SK-MEL-5 (cell line): ENCODE measurements around the gene RASGRP3. TPM values are rescaled to one million over a fixed set of nuclear protein-coding genes. Genes with fewer than 3 reads are reported as not detected.

Experiments used
- DNase-seq: peaks from one replicate; pipeline ENCODE4 v3.0.0-alpha.2; 2016; ENCODE audit warnings: low read depth, low spot score
- in situ Hi-C: cut with HindIII; loops from 2 replicates; pipeline ENCODE4 v1.10.0; 2016; ENCODE audit warnings: low sequenced_read_pairs, high pct_unique_total_duplicates, low pct_unique_long_range_greater_than_20kb
- total RNA-seq: library from RNA; depleted of rRNA; stranded (reverse); fragments of >200 nt; shearing (Covaris generic); gene quantifications from 2 replicates; pipeline ENCODE4 v1.2.3, GENCODE V29; 2014

Gene RASGRP3
- total RNA-seq, 1 experiment from 2014 or later = 26.3 TPM

DNA sequence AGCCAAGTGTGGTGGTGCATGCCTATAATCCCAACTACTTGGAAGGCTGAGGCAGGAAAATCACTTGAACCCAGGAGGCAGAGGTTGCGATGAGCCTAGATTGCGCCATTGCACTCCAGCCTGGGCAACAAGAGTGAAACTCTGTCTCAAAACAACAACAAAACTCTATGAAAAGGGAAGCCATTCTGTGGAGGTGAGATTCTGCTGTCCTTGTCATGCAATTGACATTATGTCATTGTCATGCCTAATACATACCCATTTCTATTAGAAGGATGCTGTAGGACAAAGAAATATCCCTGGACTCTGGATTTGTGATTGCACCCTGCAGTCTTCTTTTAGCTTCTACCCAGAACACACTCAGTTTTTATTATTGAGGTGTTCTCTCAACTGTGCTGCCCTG, 8.6 kb downstream of the RASGRP3 start:
- in situ Hi-C loops = no loop called here
- DNase-seq = no peak

DNA sequence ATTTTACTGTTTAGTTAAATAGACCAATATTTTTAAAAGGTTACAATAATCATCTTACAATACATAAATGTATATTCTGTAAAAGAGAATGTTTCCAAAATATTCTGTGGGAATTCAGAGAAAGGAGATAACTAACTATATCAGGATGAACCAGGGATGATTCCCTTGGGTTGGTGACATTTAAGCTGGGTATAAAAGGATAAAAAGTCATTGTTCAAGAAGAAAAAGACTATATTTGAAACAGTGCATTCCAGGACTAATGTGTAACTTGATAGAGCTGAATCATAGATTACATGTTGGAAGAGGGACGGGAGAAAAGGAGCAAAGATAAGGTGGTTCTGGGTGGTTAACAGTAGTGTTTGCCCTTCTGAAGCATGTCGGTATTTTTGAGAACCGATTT, 10.1 kb downstream of the RASGRP3 start:
- in situ Hi-C loops = no loop called here

DNA sequence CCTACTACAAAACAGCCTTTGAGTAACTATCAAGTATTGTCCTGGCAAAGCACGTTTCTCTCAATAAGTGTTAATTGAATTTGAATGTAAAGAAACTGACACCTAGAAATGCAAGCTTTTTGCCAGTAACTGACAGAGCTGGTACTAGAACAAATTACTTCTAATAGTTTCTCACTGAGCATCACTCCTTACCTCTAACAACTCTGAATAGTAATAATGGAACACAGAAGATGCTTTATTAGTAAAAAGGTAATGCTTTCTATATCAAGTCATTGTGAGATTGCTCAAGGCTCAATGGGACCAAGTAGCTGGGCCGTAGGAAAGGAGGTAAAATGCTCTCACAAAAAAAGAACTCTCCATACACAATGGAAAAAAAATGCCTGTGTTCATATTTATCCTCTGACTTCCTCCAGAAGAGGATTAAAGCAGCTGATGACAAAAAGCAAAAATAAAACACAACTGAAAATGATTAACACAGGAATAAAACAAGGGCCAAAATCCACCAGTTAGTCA, 11.8 kb downstream of the RASGRP3 start:
- DNase-seq = no peak
- in situ Hi-C loops = no loop called here

More for the DNA sequence above, 10.1 kb downstream of the RASGRP3 start:
- DNase-seq = no peak

DNA sequence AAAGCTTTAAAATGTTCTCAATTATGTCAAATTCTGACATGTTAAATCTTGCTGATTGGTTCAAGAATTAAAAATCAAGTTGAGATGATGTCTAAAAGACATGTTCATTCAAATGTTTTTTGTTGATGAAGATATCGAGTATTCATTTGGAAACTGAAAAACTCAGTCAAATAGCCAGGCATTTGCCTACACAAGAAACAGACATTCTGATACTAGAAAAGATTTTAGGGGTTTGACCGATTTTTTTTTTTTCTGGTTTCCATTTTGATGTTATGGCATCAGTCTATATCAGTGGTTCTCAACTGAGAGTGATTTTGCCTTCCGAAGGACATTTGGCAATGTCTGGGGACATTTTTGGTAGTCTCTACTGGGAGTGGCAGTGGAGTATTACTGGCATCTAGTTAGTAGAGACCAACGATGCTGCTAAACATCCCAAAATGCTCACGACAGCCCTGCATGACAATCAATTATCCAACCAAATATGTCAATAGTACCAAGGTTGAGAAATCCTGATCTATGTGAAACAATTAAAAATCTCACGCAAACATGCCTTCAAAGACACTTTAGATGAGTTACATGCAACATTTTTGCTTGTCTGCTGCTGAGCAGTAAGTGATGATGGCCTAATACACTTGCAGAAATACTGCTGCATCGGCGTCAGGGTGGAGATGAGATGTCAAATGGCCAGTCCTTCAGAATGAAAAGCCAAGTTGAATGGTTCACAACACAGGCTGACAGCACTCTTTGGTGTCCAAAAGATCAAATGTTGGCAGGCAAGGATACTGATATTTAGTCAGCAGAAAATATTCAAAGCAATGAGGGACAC, 12.5 kb downstream of the RASGRP3 start:
- in situ Hi-C loops = no loop called here
- no peak for DNase-seq

DNA sequence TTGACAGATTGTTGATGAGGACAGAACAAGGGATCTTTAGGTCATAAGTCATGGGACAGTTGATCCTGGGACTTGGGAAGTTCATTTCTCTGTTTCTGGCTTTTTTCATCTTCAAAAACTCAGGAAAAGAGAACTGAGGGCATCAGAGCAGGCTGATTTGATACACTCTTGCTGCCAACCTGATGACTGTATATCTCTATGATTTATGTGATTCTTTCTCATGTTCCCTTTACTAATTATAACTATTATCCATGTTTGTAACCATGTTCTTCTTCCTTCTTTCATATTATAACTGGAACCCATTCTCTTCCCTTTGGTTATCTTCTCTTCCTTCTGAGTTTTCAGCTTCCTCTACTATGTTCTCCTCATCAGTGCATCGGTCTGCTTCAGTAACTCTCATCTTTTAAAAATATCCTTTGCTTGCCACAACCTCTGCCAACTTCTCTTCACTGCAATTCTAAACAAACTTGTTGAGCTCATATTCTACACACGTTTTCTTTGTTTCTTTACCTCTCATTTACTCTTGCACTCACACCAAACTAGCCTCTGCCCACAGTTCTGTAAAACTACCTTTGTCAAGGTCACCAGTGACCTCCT, 13.5 kb downstream of the RASGRP3 start:
- DNase-seq = no peak
- in situ Hi-C loops = no loop called here

DNA sequence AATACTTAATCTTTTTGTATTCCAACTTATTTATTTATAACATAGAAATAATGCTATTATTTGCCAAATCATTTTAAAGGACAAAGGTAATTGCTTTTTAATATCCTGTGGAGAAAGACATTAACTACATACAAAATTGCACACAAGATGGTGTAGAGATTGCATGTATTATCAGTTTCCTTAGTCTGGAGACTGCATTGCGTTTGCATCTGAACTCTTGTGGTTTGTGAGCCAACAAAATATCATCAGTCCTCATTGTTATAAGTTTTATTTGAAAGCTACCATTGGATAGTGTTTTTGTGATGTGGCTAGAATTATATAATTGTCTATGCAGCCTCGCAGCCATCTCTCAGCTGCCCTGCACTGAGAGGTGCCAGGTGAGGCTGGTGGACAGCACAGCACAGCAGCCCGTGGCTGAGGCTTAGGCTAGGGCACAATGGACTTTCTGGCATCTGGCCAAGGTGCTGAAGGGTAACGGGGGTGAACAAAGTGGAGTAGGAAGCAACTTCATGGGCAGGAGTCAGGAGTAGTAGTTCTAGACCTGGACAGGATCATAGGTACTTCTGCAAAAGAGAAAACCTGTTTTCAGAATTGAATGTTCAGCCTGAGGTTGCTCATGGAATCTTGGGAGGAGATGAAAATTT, 15.1 kb downstream of the RASGRP3 start:
- in situ Hi-C loops = no loop called here
- DNase-seq = no peak

DNA sequence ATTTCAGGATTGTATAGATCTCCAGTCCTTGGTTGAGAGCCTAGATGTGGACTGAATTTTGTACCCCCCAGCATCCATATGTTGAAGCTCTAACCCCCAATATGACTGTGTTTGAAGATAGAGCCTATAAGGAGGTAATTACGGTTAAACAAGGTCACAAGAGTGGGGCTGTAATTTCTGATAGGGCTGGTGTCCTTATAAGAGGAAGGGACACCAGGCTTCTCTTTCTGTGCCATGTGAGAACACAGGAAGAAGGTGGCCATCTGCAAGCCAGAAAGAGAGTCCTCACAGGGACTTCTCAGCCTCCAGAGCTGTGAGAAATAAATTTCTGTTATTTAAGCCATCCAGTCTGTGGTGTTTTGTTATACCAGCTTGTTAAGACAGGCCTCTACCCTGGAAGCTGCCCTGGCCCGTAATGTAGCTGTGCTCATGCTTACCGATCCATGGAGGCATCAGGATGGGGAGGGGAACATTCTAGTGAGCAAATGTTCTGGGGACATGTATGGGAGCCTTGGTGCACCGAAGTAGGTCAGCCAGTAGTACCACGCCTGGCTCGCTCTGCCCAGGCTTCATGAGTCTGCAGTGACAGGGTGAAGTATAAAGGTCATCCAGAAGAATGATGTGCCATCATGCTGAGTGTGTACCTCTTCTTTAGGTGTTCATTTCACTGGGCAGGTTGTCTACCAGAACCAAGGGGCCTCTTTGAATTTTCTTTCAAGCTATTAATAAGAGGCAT, 16.1 kb downstream of the RASGRP3 start:
- DNase-seq = no peak
- in situ Hi-C loops = no loop called here

DNA sequence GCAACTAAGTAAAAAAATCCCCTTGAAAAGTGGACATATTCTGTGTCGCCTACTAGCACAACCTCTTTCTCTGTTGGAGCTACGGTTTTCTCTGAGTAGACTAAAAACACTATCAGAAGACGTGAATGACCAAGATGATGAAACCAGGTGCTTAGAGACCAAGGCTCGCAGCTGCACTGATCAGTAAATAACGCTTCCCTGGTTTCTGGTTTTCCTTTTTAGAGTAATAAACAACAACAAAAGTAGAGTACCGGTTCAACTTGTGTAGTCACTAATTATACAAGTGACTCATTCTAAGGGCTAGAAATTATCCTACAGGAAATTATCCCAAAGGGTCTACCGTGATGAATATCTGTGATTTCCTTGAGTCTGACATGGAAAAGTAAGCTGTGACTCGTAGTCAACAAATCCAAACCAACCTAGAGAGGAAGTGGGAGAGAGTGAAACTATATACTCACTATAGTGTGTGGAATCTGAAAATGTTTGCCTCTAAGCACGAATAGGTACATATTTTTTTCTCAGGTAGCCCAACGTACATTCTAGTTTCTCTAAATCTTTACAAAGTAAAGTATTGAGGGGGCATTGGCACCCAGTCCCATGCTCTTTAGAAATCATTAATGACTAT, 17.8 kb downstream of the RASGRP3 start:
- DNase-seq = no peak

DNA sequence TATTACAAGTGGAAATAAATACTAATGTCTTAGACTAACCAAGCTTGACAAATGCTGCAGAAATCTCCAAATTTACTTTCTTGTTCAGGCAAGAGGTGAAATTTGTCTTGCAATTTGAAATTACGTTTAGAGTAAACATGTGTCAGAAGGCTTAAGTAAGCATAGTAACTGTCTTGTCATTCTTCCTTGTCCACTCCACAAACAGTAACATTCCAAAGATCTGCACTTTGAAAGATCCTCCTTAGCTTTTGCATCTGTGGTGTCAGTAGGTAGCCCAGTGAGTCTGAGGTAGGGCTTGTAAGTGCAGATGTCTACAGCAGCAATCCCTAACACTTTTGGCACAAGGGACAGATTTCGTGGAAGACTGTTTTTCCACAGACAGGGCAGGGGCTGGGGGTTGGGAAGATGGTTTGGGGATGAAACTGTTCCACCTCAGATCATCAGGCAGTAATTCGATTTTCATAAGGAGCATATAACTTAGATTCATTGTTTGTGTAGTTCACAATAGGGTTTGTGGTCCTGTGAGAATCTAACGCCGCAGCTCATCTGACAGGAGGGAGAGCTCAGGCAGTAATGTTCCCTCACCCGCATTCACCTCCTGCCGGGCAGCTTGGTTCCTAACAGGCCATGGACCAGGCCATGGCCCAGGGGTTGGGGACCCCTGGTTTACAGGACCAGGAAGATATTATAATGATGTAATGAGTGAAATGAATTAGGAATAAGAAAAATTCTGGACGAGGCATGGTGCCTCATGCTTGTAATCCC, 18.6 kb downstream of the RASGRP3 start:
- no peak for DNase-seq

More for the DNA sequence above, 17.8 kb downstream of the RASGRP3 start:
- in situ Hi-C loops = no loop called here

DNA sequence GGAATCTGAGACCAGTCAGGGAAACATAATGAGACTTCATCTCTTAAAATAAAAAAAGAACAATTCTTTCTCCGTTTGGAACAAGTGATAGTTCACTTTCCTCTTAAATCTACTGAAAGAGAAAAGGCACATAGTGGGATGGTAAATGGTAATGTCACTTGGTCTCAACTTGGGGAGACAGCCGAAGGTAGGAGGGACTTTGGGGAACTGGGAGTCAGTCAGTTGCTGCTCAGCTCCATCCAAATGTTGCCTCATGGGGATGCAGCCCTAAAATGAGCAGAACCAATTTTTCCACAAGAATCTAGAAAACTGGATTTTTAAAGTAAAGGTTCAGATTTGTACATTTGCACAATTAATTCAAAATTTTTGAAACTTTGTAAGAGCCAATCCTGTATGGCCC, 19.2 kb downstream of the RASGRP3 start:
- in situ Hi-C loops = no loop called here
- no peak for DNase-seq

More for the DNA sequence above, 18.6 kb downstream of the RASGRP3 start:
- in situ Hi-C loops = no loop called here

DNA sequence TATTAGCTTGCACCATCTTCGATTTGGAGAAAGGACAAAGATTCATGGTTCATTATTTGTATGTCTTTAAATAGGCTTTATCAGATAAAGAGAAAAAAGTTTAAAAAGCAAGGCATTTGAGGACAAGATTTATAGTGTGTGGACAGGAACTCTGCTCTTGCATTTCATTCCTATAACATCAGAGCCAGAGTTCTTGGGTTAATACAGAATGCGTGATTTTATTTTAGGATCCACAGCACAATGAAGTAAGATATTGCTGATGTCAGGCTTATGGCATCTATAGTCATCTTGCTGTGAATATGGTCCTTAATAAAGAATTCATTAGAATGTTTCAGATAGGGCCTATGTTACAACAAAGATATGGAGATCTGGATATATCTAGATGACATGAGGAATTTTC, 19.7 kb downstream of the RASGRP3 start:
- in situ Hi-C loops = no loop called here

DNA sequence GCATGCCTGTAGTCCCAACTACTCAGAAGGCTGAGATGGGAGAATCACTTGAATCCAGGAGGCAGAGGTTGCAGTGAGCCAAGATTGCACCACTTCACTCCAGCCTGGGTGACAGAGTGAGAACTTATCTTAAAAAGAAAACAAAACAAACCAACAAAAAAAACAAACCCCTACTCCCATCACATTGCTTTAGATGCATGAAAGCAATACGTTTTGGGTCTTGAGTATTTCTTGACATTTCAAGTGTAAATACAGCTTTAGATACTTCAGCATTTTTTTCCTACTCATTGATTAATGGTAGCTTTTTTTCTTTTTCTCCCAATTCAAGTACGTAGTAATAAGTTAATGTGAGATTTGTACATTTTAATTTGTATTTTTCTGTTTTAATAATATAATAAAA, 20.3 kb downstream of the RASGRP3 start:
- DNase-seq = no peak
- in situ Hi-C loops = no loop called here

More for the DNA sequence above, 19.7 kb downstream of the RASGRP3 start:
- no peak for DNase-seq

DNA sequence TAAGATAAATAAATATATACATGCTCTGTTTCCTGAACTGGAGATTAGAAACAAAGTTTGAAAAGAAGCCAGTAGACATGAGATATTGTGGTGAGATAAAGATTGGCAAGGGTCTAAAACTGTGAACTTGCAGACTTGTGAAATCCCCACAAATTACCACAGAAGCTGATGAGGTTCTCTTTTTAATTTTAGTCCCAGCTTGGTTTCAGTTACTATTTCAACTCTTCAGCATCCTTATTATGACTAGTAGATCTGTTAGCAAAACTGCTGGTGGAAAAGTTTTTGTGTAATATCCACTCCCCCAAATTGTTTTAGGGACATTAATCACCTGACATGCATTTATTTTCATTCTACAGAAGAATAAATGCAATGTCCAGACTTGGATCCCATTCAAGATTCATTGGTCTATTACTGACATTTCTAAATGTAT, 20.8 kb downstream of the RASGRP3 start:
- in situ Hi-C loops = no loop called here
- no peak for DNase-seq

DNA sequence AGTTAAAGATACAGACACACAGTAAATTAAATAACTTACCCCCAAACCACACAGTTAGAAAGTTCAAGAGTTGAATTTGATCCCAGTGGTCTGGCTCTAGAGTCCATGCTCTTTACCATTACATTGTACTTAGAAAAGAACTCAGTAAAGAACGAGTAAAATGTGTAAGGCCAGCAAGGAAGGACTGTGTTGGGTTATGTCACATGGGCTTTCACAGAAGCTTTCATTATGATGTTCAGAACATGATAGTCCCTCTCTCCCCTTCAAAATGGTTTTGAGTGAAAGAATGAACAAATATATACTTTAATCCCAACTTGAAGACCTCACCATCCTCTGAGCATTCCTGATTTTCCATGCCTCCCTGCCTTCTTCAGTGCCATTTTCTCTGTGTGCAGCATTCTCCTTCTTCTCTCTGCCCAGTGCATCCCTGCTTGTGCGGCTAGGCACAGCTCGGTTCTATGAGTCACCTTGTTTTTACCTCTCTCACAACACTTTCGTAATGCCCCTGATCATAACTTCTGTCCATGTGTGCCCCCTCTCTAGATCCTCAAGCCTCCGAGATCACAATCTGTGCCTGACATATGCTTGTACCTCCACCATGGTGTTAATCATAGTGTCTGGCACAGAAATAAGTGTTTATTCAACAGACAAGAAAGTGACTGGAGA, 22.0 kb downstream of the RASGRP3 start:
- in situ Hi-C loops = no loop called here
- no peak for DNase-seq

DNA sequence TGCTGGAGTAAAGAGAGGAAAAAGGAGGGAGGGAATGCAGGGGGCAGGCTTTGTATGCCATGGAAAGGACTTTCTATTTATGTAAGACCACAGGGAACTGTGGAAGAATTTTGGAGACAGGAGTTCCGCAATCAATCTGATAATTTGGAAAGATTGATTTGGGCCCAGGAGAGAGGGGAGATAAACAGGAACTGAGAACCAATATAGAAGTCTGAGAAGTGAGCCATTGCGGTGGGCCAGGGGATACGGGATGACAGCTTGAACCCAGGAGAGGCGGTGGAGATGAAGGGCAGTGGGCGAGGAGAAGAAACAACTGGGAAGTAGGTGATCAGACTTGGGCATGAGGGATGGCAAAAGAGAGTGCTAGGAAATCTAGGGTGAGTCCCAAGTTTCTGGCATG, 23.7 kb downstream of the RASGRP3 start:
- in situ Hi-C loops = no loop called here
- no peak for DNase-seq

DNA sequence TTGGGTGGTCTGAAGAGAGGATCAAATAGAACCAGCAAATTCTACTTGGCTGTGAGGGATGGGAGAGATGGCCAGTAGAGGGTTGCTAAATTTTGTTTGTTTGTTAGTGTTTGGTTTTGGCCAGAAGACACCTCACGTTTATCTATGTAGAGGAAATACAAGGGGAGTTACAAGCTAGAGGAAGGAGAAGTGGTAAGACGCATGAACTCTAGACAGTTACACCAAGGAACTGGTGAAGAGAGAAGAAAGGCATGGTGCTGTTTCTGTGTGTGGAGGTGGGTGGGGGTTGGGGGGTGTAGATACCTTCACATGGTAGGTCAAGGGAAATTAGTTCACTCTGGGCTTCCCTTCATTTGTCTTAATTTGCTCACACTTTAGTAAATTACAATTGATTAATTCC, 25.6 kb downstream of the RASGRP3 start:
- in situ Hi-C loops = no loop called here
- DNase-seq = no peak
